Pulmonary artery endothelial cell (primary cell): Measurements from ENCODE around the gene ELOVL2. TPM values are rescaled to one million over a fixed set of nuclear protein-coding genes. Genes with fewer than 3 reads are reported as not detected.

ENCODE experiments used
- total RNA-seq: library from RNA; depleted of rRNA; stranded (reverse); fragments of >200 nt; gene quantifications from 2 replicates; pipeline ENCODE4 v1.2.3, GENCODE V29; 2014

The ELOVL2 gene
- total RNA-seq, 1 donor from 2014 or later: not detected

Other genes with a start within 250 kb of the ELOVL2 start
- gene MAK, start 205.8 kb downstream of the ELOVL2 start, total RNA-seq: under 0.01 TPM in 1 of 2 replicates, not detected in the other
- not detected in 2 replicates for gene GCM2, start 162.3 kb downstream of the ELOVL2 start, total RNA-seq
- gene SYCP2L, start 157.3 kb downstream of the ELOVL2 start, total RNA-seq: not detected in 2 replicates
- 12.8 and 17.4 TPM in 2 replicates for gene SMIM13, start 49.5 kb upstream of the ELOVL2 start, total RNA-seq
- 0.04 TPM in 1 of 2 replicates, not detected in the other for gene ERVFRD-1, start 67.4 kb upstream of the ELOVL2 start, total RNA-seq
- 32.8 and 51.5 TPM in 2 replicates for gene NEDD9, start 188.4 kb upstream of the ELOVL2 start, total RNA-seq